Measurements from ENCODE around the gene TDRD10.

DNA sequence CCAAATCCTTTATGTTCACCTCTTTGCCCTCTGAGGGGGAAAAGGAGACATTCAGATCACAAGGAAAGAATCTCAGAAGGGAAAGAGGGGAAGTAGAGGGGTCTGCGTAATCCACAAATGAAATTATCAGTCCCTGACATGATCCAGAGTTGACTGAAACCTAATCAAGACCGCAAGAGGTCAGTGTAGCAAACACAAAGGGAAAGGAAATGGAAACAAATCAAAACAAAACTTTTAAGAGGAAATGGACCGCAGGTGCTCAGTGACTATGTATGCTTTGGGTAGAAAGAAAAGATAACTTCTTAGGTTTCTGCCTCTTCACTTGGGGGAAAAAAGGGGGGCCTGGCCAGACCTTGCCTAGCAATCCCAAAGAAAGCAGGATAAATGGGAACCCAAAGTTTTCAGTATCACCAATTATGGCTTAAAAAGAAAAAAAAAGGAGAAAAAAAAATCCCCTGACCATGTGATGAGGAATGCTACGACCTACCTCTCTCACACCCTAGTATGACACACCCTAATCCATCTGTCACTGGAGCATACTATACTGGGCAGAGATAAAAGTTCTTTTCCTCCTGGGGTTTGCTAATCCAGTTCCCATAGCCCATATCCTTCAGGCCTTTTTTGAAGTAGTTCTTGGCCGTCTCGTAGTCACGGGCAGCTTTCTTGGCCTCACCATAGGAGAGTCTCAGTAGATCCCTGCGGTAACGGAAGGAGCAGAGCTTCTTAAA, 82.4 kb downstream of the TDRD10 start:
- no peak for TF ChIP-seq KDM5A (IDR thresholded peaks at IDR 0.05; ENCODE audit: low read length)
- TF ChIP-seq, protein P1, sequence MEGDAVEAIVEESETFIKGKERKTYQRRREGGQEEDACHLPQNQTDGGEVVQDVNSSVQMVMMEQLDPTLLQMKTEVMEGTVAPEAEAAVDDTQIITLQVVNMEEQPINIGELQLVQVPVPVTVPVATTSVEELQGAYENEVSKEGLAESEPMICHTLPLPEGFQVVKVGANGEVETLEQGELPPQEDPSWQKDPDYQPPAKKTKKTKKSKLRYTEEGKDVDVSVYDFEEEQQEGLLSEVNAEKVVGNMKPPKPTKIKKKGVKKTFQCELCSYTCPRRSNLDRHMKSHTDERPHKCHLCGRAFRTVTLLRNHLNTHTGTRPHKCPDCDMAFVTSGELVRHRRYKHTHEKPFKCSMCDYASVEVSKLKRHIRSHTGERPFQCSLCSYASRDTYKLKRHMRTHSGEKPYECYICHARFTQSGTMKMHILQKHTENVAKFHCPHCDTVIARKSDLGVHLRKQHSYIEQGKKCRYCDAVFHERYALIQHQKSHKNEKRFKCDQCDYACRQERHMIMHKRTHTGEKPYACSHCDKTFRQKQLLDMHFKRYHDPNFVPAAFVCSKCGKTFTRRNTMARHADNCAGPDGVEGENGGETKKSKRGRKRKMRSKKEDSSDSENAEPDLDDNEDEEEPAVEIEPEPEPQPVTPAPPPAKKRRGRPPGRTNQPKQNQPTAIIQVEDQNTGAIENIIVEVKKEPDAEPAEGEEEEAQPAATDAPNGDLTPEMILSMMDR (IDR thresholded peaks at IDR 0.05; ENCODE audit: control extremely low read depth in 1 of 3, insufficient read depth in 1 of 3, low read depth in 1 of 3, low read length in 3 of 3), result no peak
- TF ChIP-seq POLR2A (IDR thresholded peaks at IDR 0.05; ENCODE audit: control extremely low read depth in 1 of 2, low read depth in 2 of 2, low read length in 2 of 2), result no peak
- no peak for TF ChIP-seq RAD21 (IDR thresholded peaks at IDR 0.05 in 1 of 2, conservative IDR thresholded peaks at IDR 0.05 in 1 of 2; ENCODE audit: low read depth in 2 of 2, low read length in 2 of 2)
- no peak for TF ChIP-seq POLR2AphosphoS5 (IDR thresholded peaks at IDR 0.05; ENCODE audit: low read depth, low read length)

Data from H1 (cell line).